AG09309 (cell line): ENCODE results near the gene GALNT9.

Source experiments
- DNase-seq: peaks from one replicate; pipeline ENCODE4 v3.0.0-alpha.2; 2010; ENCODE audit warnings: low read depth
- H3K4me3 ChIP-seq: 2 replicates; pipeline ENCODE4 v1.5.1; 2011; ENCODE audit warnings: mild to moderate bottlenecking, low read depth, low read length, moderate library complexity; ENCODE audit not compliant: control insufficient read depth
- CTCF ChIP-seq: IDR thresholded peaks from 2 replicates; pipeline ENCODE4 v1.5.1; 2011; ENCODE audit warnings: mild to moderate bottlenecking, low read depth, low read length, inconsistent platforms; ENCODE audit not compliant: insufficient read depth, control insufficient read depth; ENCODE audit errors: missing control alignments

GALNT9 gene

DNA sequence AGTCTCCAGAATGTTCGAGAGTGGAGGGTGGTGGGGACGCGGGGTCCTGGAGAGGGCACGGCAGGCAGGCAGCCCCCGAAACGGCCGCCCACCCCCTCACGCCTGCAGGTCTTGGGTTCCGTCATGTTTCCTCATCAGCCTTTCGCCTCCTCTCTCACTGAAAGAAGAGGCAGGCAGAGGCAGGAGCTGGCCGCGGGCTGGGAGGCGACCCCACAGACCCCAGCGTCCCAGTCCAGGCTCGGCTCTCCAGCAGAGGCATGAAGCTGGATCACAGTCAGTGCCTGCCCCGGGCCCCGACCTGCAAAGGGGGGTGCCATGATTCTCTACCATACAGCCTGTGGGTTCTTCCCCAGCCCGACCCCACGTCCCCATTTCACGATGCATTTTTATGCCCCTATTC is 13.4 kb downstream of the GALNT9 start:
- DNase-seq = no peak
- no peak for TF ChIP-seq CTCF
- H3K4me3 ChIP-seq = no peak overlapping the region

DNA sequence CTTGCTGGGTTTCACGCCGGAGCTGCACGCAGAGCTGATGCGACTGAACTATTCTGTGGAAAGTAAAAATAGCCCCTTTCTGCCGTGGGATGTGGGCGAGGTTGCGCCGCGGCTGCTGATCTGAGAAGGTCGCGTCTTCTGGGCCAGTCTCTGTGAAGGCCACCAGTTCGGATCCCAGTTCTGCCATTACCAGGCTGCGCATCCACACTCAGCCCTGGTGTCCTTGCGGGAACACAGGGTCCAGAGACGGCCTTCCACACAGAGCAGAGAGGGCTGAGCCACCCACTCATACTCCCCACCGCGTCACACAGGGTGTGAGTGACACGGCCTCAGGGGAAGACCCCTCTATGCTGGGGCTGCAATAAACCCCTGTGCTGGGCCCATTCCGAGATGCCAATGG is 13.9 kb downstream of the GALNT9 start:
- no peak for DNase-seq
- TF ChIP-seq CTCF = no peak
- H3K4me3 ChIP-seq = no peak overlapping the region

DNA sequence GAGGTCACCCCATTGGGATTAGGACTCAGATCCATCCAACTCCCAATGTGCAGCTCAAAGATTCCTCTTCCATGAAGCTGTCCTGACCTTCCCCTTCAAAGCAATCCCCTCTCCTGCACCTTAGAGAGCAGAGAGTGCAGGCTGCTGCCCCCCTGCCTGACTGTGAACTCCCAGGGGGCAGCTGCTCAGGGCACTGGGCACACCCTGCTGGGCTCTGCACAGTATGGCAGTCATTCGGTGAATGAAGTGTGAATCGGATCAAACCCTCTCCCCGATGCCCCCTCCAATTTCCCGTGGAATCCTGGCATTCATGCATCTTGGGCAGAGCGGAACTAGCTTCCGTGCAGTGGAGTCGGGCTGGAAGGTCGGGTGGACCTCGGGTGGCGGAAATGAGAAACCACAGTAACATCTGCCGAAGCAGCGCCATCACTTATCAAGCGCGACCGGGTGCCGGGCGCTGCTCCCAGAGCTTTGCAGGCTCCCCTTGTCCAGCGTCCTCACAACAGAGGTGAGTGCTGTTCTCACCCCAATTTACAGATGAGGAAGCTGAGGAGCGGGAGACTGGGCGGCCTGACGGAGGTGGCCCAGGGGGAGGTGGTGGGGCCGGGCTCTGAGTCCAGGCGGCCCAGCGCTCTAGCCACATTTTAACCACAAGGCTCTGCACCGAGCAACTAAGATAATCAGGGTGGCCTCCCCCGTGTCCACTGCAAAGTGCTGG is 14.7 kb downstream of the GALNT9 start:
- TF ChIP-seq CTCF = no peak
- no peak for DNase-seq
- no peak overlapping the region for H3K4me3 ChIP-seq

DNA sequence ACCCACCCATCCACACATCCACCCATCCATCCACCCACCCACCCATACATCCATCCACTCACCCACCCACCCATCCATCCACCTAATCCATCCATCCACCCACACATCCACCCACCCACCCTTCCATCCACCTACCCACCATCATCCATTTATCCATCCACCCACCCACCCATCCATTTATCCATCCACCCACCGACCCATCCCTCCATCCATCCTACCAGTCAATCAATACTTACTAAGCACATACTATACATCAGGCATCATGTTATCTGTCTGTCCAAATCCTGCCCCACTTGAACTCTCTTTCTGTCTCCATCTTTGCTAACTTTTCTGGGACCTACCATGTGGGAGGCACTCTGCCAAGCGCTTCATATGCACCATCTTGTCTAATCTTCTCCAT is 15.4 kb downstream of the GALNT9 start:
- no peak overlapping the region for H3K4me3 ChIP-seq
- TF ChIP-seq CTCF = no peak
- DNase-seq = no peak

- H3K4me3 ChIP-seq = no peak overlapping the region
- DNase-seq = no peak
- TF ChIP-seq CTCF = no peak
These were observed 16.2 kb downstream of the GALNT9 start for GRCh38 chr12:132313182-132313581.

GRCh38 chr12:132312516-132312915 is 16.9 kb downstream of the GALNT9 start:
- H3K4me3 ChIP-seq = no peak overlapping the region
- TF ChIP-seq CTCF = no peak
- DNase-seq = no peak
